GM18870 (cell line): ENCODE measurements around the gene FMNL1.

ENCODE experiments used
- ATAC-seq: cut with Tn5 transposase; IDR thresholded peaks from one replicate; pipeline ENCODE4 v1.9.1; 2021; ENCODE audit warnings: moderate library complexity; ENCODE audit not compliant: unreplicated experiment

The FMNL1 gene

GRCh38 chr17:45296833-45297124, 75.1 kb downstream of the FMNL1 start:
- no peak for ATAC-seq
